ENCODE measurements around the gene IMPA2. TPM values are rescaled to one million over a fixed set of nuclear protein-coding genes. Genes with fewer than 3 reads are reported as not detected.

IMPA2 gene
- total RNA-seq, 1 experiment from 2014 or later, result 37.6 TPM

- BruUV-seq (replicated peaks), result no TSS peak
- Histone ChIP-seq H3K4me3 (ENCODE audit: low read depth in 2 of 2, low read length in 2 of 2) (no peak overlapping the region), H3K27ac (ENCODE audit: low read length) (no peak overlapping the region), H3K9me3 (ENCODE audit: control insufficient read depth, insufficient read depth, low read depth, low read length) (no peaks in the 10 kb centered on the region), H3K27me3 (ENCODE audit: control insufficient read depth, insufficient read depth, low read length) (no peaks in the 10 kb centered on the region), H3K36me3 (ENCODE audit: control insufficient read depth, insufficient read depth, low read length) (no peaks in the 10 kb centered on the region), H3K4me1 (ENCODE audit: control insufficient read depth, insufficient read depth, low read length) (peaks cover 8% of the 10 kb centered on the region; the same call in 1 of the 2 replicates)
- intact Hi-C loops (cut with micrococcal nuclease; ENCODE audit: unreplicated experiment), result loop anchor here (2.0 kb wide), 1 partner anchor 56 kb away; no protein-coding TSS in a partner anchor
- ChIA-PET CTCF (interaction anchor here (0.9 to 4.0 kb wide), 4 partner anchors 43 to 261 kb away, joined by 3 to 35 read pairs (median 3); no protein-coding TSS in a partner anchor), POLR2A (no interaction called here)
- peak; percentile 42 for ATAC-seq
- in situ Hi-C loops (cut with HindIII; ENCODE audit: low pct_unique_long_range_greater_than_20kb, low sequenced_read_pairs), result no loop called here
- DNase-seq (ENCODE audit: low read depth, low spot score), result no peak
- TF ChIP-seq CTCF (IDR thresholded peaks at IDR 0.05), result no peak
- no peak for TF ChIP-seq SIN3A (IDR thresholded peaks at IDR 0.05; ENCODE audit: borderline replicate concordance, insufficient read depth, low read depth, low read length)
- TF ChIP-seq POLR2AphosphoS5 (IDR thresholded peaks at IDR 0.05; ENCODE audit: low read depth, low read length), result no peak
Measured at GRCh38 chr18:11994703-11995444, 13.6 kb downstream of the IMPA2 start.

GRCh38 chr18:11995445-11996189 is 14.3 kb downstream of the IMPA2 start:
- no peaks in the 10 kb centered on the region for H3K9me3 ChIP-seq (ENCODE audit: control insufficient read depth, insufficient read depth, low read depth, low read length)
- H3K4me1 ChIP-seq (ENCODE audit: control insufficient read depth, insufficient read depth, low read length), result peaks cover 8% of the 10 kb centered on the region; the same call in 1 of the 2 replicates
- CTCF ChIA-PET, result interaction anchor here (0.6 to 4.0 kb wide), 4 partner anchors 25 to 262 kb away, joined by 3 to 35 read pairs (median 4); no protein-coding TSS in a partner anchor
- peak; percentile 93 for ATAC-seq
- POLR2A ChIA-PET, result no interaction called here
- no peak overlapping the region for H3K4me3 ChIP-seq (ENCODE audit: low read depth in 2 of 2, low read length in 2 of 2)
- no TSS peak for BruUV-seq (replicated peaks)
- no peaks in the 10 kb centered on the region for H3K27me3 ChIP-seq (ENCODE audit: control insufficient read depth, insufficient read depth, low read length)
- H3K27ac ChIP-seq (ENCODE audit: low read length), result peak overlapping the region; percentile 24; the same call in 1 of the 2 replicates
- DNase-seq (ENCODE audit: low read depth, low spot score), result no peak
- TF ChIP-seq SIN3A (IDR thresholded peaks at IDR 0.05; ENCODE audit: borderline replicate concordance, insufficient read depth, low read depth, low read length) (no peak), REST (IDR thresholded peaks at IDR 0.05; ENCODE audit: insufficient read depth in 1 of 2, low read depth in 2 of 2, low read length in 1 of 2) (no peak), CTCF (IDR thresholded peaks at IDR 0.05) (peak; percentile 89), POLR2AphosphoS5 (IDR thresholded peaks at IDR 0.05; ENCODE audit: low read depth, low read length) (no peak), TCF7L2 (IDR thresholded peaks at IDR 0.05; ENCODE audit: low read depth, low read length) (no peak)
- in situ Hi-C loops (cut with HindIII; ENCODE audit: low pct_unique_long_range_greater_than_20kb, low sequenced_read_pairs), result no loop called here
- intact Hi-C loops (cut with micrococcal nuclease; ENCODE audit: unreplicated experiment), result loop anchor here (2.0 kb wide), 1 partner anchor 57 kb away; no protein-coding TSS in a partner anchor
- H3K36me3 ChIP-seq (ENCODE audit: control insufficient read depth, insufficient read depth, low read length), result no peaks in the 10 kb centered on the region
